ENCODE results near the gene MYCN. TPM values are rescaled to one million over a fixed set of nuclear protein-coding genes. Genes with fewer than 3 reads are reported as not detected.

The MYCN gene
- total RNA-seq, 1 donor from 2014 or later, result 0.54 TPM

DNA sequence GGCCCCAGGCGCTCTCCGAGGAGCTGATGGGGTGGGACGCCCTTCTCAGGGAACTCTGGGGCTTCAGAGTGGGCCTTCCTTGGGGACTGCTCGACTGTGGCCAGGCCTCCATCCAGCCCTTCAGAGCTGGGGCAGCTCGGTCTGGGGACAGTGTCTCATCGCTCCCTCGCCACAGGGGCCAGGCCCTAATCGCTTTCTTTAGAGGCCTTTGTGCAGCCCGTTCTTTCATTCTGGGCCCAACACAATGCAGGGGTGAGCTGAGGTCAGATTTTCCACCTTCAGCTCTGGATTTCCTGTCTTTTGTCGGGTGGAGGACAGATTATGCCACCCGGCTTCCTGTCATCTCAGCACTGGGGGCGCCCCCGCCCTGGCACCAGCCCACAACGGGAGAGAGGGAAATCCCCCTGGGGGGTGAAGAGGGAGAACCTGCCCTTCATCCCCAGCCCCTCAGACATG is 25.2 kb downstream of the MYCN start:
- TF ChIP-seq, protein P1, sequence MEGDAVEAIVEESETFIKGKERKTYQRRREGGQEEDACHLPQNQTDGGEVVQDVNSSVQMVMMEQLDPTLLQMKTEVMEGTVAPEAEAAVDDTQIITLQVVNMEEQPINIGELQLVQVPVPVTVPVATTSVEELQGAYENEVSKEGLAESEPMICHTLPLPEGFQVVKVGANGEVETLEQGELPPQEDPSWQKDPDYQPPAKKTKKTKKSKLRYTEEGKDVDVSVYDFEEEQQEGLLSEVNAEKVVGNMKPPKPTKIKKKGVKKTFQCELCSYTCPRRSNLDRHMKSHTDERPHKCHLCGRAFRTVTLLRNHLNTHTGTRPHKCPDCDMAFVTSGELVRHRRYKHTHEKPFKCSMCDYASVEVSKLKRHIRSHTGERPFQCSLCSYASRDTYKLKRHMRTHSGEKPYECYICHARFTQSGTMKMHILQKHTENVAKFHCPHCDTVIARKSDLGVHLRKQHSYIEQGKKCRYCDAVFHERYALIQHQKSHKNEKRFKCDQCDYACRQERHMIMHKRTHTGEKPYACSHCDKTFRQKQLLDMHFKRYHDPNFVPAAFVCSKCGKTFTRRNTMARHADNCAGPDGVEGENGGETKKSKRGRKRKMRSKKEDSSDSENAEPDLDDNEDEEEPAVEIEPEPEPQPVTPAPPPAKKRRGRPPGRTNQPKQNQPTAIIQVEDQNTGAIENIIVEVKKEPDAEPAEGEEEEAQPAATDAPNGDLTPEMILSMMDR (IDR thresholded peaks at IDR 0.05), result no peak
- H3K27me3 Mint-ChIP-seq (ENCODE audit: unreplicated experiment), result no peaks in the 10 kb centered on the region
- no peak overlapping the region for H3K4me3 Mint-ChIP-seq (ENCODE audit: unreplicated experiment)
- H3K27ac Mint-ChIP-seq (ENCODE audit: unreplicated experiment), result no peak overlapping the region
- DNase-seq (ENCODE audit: extremely low spot score, unreplicated experiment), result no peak
- no peaks in the 10 kb centered on the region for H3K36me3 Mint-ChIP-seq (ENCODE audit: unreplicated experiment)
- peaks cover 6% of the 10 kb centered on the region for H3K9me3 Mint-ChIP-seq (ENCODE audit: unreplicated experiment)
- no peaks in the 10 kb centered on the region for H3K4me1 Mint-ChIP-seq (ENCODE audit: unreplicated experiment)

- H3K9me3 Mint-ChIP-seq (ENCODE audit: unreplicated experiment), result peaks cover 3% of the 10 kb centered on the region
- H3K4me1 Mint-ChIP-seq (ENCODE audit: unreplicated experiment), result no peaks in the 10 kb centered on the region
- H3K27me3 Mint-ChIP-seq (ENCODE audit: unreplicated experiment), result no peaks in the 10 kb centered on the region
- TF ChIP-seq, protein P1 (IDR thresholded peaks at IDR 0.05), result no peak
- H3K4me3 Mint-ChIP-seq (ENCODE audit: unreplicated experiment), result no peak overlapping the region
- DNase-seq (ENCODE audit: extremely low spot score, unreplicated experiment), result no peak
- H3K27ac Mint-ChIP-seq (ENCODE audit: unreplicated experiment), result no peak overlapping the region
- H3K36me3 Mint-ChIP-seq (ENCODE audit: unreplicated experiment), result no peaks in the 10 kb centered on the region
Observed at GRCh38 chr2:15967415-15968279, 27.3 kb downstream of the MYCN start.

- no peak overlapping the region for H3K4me3 Mint-ChIP-seq (ENCODE audit: unreplicated experiment)
- no peak overlapping the region for H3K27ac Mint-ChIP-seq (ENCODE audit: unreplicated experiment)
- no peaks in the 10 kb centered on the region for H3K4me1 Mint-ChIP-seq (ENCODE audit: unreplicated experiment)
- TF ChIP-seq, protein P1 (IDR thresholded peaks at IDR 0.05), result no peak
- H3K36me3 Mint-ChIP-seq (ENCODE audit: unreplicated experiment), result no peaks in the 10 kb centered on the region
- peaks cover 3% of the 10 kb centered on the region for H3K9me3 Mint-ChIP-seq (ENCODE audit: unreplicated experiment)
- DNase-seq (ENCODE audit: extremely low spot score, unreplicated experiment), result no peak
- no peaks in the 10 kb centered on the region for H3K27me3 Mint-ChIP-seq (ENCODE audit: unreplicated experiment)
Observed at GRCh38 chr2:15968280-15969178, 28.2 kb downstream of the MYCN start.

- Mint-ChIP-seq H3K36me3 (ENCODE audit: unreplicated experiment) (no peaks in the 10 kb centered on the region), H3K27me3 (ENCODE audit: unreplicated experiment) (no peaks in the 10 kb centered on the region), H3K4me1 (ENCODE audit: unreplicated experiment) (no peaks in the 10 kb centered on the region), H3K27ac (ENCODE audit: unreplicated experiment) (no peak overlapping the region), H3K9me3 (ENCODE audit: unreplicated experiment) (peaks cover 3% of the 10 kb centered on the region), H3K4me3 (ENCODE audit: unreplicated experiment) (no peak overlapping the region)
- TF ChIP-seq, protein P1 (IDR thresholded peaks at IDR 0.05), result no peak
- DNase-seq (ENCODE audit: extremely low spot score, unreplicated experiment), result no peak
Observed at GRCh38 chr2:15969214-15969613, 28.9 kb downstream of the MYCN start.

DNA sequence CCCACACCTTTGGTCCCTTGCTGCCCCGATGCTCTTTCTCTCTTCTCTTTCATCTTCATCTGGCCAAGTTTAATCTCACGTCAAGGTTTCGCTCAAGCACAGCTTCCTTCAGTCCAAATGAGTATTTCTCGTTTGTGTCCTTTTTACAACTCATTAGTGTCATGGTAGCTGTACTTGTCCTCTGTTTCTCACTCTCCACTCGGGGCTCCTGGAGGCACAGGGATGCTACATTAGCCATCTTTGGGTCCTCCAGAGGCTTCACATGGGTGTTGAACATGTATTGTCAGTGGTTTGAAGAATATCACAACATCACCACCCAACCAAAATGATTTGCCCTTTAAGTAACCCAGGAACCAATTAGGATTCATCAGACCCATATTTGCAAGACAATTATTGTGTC is 30.4 kb downstream of the MYCN start:
- H3K27ac Mint-ChIP-seq (ENCODE audit: unreplicated experiment), result no peak overlapping the region
- TF ChIP-seq, protein P1 (IDR thresholded peaks at IDR 0.05), result no peak
- H3K36me3 Mint-ChIP-seq (ENCODE audit: unreplicated experiment), result no peaks in the 10 kb centered on the region
- no peaks in the 10 kb centered on the region for H3K4me1 Mint-ChIP-seq (ENCODE audit: unreplicated experiment)
- no peak for DNase-seq (ENCODE audit: extremely low spot score, unreplicated experiment)
- H3K9me3 Mint-ChIP-seq (ENCODE audit: unreplicated experiment), result peaks cover 3% of the 10 kb centered on the region
- H3K4me3 Mint-ChIP-seq (ENCODE audit: unreplicated experiment), result no peak overlapping the region
- no peaks in the 10 kb centered on the region for H3K27me3 Mint-ChIP-seq (ENCODE audit: unreplicated experiment)
